Keratinocyte (primary cell): ENCODE data around the gene SLC15A3.

Experiments
- CTCF ChIP-seq, 3 experiments: IDR thresholded peaks in 1 of 3; conservative IDR thresholded peaks in 1 of 3; optimal IDR thresholded peaks in 1 of 3; 2 replicates in 2 of 3; 3 replicates in 1 of 3; pipeline versions ENCODE3 to v1.5.1; 2011; ENCODE audit warnings: low read length in 3 of 3, mild to moderate bottlenecking in 3 of 3, moderate library complexity in 2 of 3, control low read depth in 1 of 3, inconsistent platforms in 1 of 3; ENCODE audit not compliant: insufficient read depth in 2 of 3; ENCODE audit errors: extremely low read depth in 1 of 3
- EZH2 ChIP-seq: IDR thresholded peaks from one replicate; pipeline ENCODE4 v1.6.1; 2012; ENCODE audit warnings: inconsistent platforms, mild to moderate bottlenecking, low read length, moderate library complexity

GRCh38 chr11:60977224-60977623 lies 25.2 kb upstream of the SLC15A3 start:
- no peak for TF ChIP-seq CTCF (optimal IDR thresholded peaks at IDR 0.05 in 1 of 3, IDR thresholded peaks at IDR 0.05 in 1 of 3, conservative IDR thresholded peaks at IDR 0.05 in 1 of 3; ENCODE audit: extremely low read depth in 1 of 3, insufficient read depth in 2 of 3, low read length in 3 of 3)
- no peak for TF ChIP-seq EZH2
